GM19240 (cell line): ENCODE measurements around the gene C2orf92.

ENCODE experiments used
- DNase-seq: peaks from one replicate; pipeline ENCODE4 v3.0.0; 2011; ENCODE audit warnings: low spot score; ENCODE audit not compliant: insufficient read length

The C2orf92 gene

GRCh38 chr2:97714084-97714949, 44.8 kb downstream of the C2orf92 start:
- no peak for DNase-seq

DNA sequence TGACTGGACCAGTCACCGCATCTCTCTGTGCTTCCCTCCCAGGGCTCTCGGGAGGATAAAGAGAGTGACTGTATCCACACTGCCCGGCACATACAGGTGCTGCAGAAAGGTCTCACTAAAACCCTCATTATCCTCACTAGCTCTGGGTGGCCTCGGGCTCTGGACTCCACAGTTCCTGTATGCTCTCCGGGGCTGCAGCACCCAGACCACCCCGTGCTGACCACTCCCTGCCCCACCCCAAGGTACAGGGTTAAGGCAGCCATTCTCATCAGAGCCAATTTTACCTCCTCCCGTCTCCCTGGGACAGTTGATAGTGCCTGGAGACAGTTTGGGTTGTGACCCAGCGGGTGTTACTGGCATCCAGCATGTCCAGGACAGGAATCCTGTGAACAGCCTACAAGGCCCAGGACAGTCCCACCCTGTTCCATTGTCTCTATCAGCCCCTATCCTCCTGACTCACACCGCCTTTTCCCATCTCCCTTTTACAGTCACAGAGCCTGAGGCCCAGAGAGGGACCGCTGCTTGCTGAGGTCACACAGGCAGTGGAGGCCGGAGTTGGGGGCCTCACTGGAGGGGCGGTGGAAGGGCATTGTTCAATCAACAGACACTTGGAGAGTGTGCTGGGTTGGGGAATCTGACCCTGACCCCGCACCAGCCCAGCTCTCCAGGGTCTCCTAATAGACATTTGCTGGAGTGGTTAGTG, 45.6 kb downstream of the C2orf92 start:
- no peak for DNase-seq

- no peak for DNase-seq
These were observed 46.6 kb downstream of the C2orf92 start for GRCh38 chr2:97715951-97716694.

- no peak for DNase-seq
These were observed 47.4 kb downstream of the C2orf92 start for GRCh38 chr2:97716695-97717612.

GRCh38 chr2:97717613-97717995, 48.1 kb downstream of the C2orf92 start:
- no peak for DNase-seq

GRCh38 chr2:97718051-97718882, 48.8 kb downstream of the C2orf92 start:
- DNase-seq, result peak; percentile 75

DNA sequence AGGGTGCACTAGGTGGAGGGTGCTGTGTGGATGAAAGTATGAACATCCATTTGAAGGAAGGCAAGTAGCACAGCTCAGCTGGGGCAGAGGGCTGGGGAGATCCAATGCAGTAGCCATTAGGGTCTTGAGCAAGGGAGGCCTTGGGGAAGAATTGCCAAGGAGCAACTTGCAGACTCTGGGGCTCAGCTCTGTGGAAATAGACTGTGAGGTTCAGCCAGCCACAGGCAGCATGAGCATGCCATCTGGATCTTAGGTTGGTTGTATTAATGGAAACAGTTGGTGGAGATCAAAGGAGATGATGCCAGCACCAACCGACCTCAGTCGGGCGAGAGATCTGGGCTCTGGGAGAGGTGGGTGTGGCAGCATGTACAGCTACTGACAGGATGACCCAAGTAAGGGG, 49.4 kb downstream of the C2orf92 start:
- no peak for DNase-seq

GRCh38 chr2:97719362-97720155, 50.0 kb downstream of the C2orf92 start:
- DNase-seq, result no peak

GRCh38 chr2:97720746-97721145, 51.2 kb downstream of the C2orf92 start:
- no peak for DNase-seq

DNA sequence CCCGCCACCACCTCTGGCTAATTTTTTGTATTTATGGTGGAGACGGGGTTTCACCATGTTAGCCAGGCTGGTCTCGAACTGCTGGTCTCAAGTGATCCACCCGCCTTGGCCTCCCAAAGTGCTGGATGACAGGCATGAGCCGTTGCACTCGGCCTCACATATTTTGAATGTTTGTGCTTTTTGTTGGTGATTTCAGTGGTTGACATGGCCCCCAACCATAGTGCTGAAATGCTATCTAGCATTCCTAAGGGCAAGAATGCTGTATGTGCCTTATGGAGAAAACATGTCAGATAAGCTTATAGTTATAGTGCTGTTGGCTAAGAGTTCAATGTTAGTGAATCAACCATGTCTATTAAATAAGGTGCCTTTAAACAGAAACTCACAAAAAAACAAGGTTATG, 52.7 kb downstream of the C2orf92 start:
- no peak for DNase-seq

GRCh38 chr2:97723156-97724072, 53.9 kb downstream of the C2orf92 start:
- no peak for DNase-seq

- no peak for DNase-seq
These were observed 54.5 kb downstream of the C2orf92 start for GRCh38 chr2:97724073-97724410.

DNA sequence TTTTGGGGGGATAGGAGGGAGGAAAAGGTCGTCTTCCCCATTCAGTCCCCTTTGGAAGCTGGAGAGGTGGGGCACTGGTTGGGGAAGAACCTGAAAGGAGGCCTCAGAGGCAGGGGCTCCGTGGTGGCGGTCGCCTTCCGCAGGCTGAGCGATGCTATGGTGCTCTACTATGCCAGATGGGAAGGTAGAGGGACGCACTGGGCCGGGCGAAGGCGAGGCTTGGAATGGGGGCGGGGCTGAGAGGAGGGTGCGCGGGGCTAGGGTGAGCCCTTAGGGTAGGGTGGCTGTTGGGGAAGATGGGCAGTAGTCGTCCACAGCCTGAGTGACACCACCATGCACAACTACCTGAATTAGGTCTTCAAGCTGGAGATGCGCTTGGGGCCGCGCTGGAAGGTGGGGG, 55.0 kb downstream of the C2orf92 start:
- no peak for DNase-seq

GRCh38 chr2:97724946-97725688, 55.6 kb downstream of the C2orf92 start:
- DNase-seq, result no peak

GRCh38 chr2:97726261-97727064, 57.0 kb downstream of the C2orf92 start:
- no peak for DNase-seq

DNA sequence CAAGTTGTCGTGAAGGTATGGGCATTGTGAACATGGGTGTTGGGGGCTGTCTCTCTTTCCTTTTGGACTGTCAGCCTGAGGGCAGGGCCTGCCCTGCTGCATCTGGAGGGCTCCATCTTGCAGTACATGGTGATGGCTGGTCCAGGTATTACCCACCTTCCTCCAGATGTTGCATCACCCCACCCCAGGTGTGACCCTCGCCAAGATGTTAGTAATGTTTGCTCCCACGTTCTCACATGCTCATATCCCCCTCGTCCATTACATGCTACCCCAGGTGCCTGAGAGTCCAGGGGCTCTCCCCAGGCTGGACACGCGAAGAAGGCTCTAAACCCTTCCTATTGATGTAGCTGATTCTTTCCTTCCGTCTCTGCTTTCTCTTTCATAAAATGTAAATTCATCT, 57.8 kb downstream of the C2orf92 start:
- DNase-seq, result no peak
